GM12801 (cell line): Measurements from ENCODE around the gene SORCS1.

ENCODE experiments used
- TF ChIP-seq, protein P1 (sequence below): IDR thresholded peaks from one replicate; pipeline ENCODE4 v1.5.1; 2011; ENCODE audit warnings: control low read depth; ENCODE audit not compliant: insufficient read length; ENCODE audit errors: extremely low read depth

SORCS1 gene

DNA sequence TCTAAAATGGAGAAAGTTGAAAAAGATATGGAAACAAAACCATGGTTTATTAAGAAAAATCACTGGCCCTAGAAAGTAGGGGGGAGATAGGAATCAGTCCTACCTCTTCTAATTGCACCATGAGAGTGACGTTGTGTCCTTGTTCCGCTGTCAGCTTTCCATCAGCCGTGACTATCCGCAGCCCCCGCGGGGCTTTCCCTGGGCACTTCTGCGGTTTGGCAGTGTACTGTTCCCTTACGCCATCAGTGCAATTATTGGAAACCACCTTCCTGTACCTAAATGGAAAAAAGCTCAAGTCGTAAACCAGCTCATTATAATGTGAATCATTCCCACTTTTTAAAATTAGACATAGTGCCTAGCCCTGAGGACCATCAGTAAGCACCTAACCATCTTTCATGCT lies 512.2 kb downstream of the SORCS1 start:
- TF ChIP-seq, protein P1, sequence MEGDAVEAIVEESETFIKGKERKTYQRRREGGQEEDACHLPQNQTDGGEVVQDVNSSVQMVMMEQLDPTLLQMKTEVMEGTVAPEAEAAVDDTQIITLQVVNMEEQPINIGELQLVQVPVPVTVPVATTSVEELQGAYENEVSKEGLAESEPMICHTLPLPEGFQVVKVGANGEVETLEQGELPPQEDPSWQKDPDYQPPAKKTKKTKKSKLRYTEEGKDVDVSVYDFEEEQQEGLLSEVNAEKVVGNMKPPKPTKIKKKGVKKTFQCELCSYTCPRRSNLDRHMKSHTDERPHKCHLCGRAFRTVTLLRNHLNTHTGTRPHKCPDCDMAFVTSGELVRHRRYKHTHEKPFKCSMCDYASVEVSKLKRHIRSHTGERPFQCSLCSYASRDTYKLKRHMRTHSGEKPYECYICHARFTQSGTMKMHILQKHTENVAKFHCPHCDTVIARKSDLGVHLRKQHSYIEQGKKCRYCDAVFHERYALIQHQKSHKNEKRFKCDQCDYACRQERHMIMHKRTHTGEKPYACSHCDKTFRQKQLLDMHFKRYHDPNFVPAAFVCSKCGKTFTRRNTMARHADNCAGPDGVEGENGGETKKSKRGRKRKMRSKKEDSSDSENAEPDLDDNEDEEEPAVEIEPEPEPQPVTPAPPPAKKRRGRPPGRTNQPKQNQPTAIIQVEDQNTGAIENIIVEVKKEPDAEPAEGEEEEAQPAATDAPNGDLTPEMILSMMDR, result no peak

- TF ChIP-seq, protein P1, result no peak
Measured at GRCh38 chr10:106648534-106649481, 515.7 kb downstream of the SORCS1 start.

GRCh38 chr10:106643473-106643872 lies 521.0 kb downstream of the SORCS1 start:
- TF ChIP-seq, protein P1, result no peak

GRCh38 chr10:106637873-106638272 lies 526.6 kb downstream of the SORCS1 start:
- TF ChIP-seq, protein P1, result no peak

DNA sequence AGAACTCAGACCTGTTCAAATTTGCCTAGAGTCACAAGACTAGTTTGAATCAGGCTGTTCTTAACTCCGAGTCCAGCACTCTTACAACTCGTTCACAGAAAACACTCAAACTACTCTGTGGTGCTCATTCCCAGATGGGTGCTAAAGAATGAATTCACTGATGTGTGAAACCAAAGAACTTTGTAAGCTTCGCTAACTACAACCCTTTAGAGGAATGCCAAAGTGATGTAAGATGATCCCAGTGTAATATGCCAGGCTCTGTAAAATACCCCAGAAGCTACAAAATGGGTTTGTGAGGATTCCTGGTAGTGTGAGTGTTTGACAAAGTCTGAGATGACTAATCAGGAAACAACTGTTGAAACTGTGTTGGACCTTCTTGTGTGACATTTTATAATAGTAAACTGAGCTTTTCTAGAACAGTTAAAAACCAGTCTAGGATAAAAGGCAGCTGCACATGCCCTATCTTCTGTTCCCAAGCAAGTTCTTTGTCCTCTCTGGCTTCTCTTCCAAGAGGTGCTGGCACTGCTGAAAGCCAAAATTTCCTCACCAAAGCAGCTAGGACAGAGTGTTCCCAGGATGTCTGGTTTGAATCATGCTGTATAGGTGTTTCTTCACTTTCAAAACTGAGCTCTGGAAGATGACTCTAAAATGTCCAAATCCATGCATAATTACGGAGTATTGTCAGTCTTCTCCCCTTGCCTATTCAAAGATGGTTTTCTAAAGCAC lies 527.6 kb downstream of the SORCS1 start:
- TF ChIP-seq, protein P1, result no peak

GRCh38 chr10:106635947-106636346 lies 528.6 kb downstream of the SORCS1 start:
- TF ChIP-seq, protein P1, result no peak

GRCh38 chr10:106631016-106631702 lies 533.3 kb downstream of the SORCS1 start:
- TF ChIP-seq, protein P1, result no peak
